Measurements from ENCODE around the gene CTNNA3. TPM values are rescaled to one million over a fixed set of nuclear protein-coding genes. Genes with fewer than 3 reads are reported as not detected.

CTNNA3 gene
- total RNA-seq, 4 donors from 2014 or later = 0.68 to 75.2 (median 1.4) TPM

DNA sequence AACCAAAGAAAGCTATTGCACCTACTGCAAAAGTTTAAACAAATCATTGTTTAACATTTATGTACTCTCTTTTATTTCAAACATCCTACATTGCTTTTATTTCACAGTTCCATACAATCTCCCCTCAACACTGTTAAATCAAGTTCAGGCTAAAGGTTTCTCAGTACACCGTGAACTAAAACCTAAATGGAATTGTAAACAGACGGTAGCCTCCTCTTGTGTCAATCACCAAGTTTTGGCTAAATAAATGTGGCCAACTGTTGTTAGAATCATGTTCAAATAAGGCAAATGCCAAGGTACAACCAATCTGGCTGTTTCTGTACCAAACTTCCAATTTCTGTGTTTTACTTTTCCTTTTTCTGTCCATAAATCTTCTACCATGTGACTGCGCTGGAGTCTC is 1493.9 kb downstream of the CTNNA3 start:
- H3K27ac ChIP-seq = no peak overlapping the region
- H3K36me3 ChIP-seq = no peaks in the 10 kb centered on the region
- H3K27me3 ChIP-seq = no peaks in the 10 kb centered on the region
- H3K9me3 ChIP-seq = no peaks in the 10 kb centered on the region
- no peaks in the 10 kb centered on the region for H3K4me1 ChIP-seq
- intact Hi-C loops (cut with DNase I; ENCODE audit: low total_unique reads) (no loop called here), in situ Hi-C loops (cut with MboI; ENCODE audit: low pct_ligation_motif_present in 1 of 4, low pct_unique_long_range_greater_than_20kb in 1 of 4, low sequenced_read_pairs in 3 of 4) (no loop called here)
- 86 to 95% methylated on average over 3 of the region's 3 CpGs for WGBS, 2 donors (ENCODE audit: low coverage in 1 of 2)
- DNase-seq = no peak
- no peak overlapping the region for H3K4me3 ChIP-seq
- no peak for TF ChIP-seq POLR2A (IDR thresholded peaks at IDR 0.05)
- TF ChIP-seq, protein P1, sequence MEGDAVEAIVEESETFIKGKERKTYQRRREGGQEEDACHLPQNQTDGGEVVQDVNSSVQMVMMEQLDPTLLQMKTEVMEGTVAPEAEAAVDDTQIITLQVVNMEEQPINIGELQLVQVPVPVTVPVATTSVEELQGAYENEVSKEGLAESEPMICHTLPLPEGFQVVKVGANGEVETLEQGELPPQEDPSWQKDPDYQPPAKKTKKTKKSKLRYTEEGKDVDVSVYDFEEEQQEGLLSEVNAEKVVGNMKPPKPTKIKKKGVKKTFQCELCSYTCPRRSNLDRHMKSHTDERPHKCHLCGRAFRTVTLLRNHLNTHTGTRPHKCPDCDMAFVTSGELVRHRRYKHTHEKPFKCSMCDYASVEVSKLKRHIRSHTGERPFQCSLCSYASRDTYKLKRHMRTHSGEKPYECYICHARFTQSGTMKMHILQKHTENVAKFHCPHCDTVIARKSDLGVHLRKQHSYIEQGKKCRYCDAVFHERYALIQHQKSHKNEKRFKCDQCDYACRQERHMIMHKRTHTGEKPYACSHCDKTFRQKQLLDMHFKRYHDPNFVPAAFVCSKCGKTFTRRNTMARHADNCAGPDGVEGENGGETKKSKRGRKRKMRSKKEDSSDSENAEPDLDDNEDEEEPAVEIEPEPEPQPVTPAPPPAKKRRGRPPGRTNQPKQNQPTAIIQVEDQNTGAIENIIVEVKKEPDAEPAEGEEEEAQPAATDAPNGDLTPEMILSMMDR (IDR thresholded peaks at IDR 0.05) = no peak
- no peak for TF ChIP-seq EP300 (IDR thresholded peaks at IDR 0.05; ENCODE audit: low read depth)
- no peak for TF ChIP-seq POLR2AphosphoS5 (IDR thresholded peaks at IDR 0.05)

DNA sequence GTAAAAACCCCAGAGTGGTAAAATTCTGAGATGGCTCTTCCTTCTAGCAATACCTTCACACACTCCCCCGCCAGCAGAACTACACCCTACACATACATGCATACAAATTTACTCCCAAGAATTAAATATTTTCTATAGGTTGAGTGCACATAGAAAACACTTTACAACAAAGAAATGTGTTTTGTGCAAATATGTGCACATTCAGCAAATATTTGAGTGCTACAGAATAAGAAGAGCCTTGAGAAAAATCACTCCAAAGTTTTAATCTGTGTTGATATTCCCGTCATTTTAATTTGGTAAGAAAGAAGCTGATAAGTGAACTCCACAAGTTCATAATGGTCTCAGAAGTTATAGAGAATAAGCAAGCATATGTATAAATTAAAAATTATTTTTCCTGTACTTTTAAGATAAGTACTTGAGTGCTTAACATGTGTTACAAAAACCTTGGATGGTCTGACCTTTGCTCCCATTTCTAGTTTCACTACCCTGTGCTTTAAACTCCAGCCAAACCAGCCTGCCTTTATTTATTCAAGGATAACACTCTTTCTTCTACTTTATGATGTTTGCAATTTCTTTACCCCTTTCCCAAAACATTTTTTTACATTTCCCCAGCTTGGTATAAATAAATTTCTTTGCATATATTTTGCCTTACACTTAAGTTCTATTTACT is 1503.7 kb downstream of the CTNNA3 start:
- no peak for DNase-seq

DNA sequence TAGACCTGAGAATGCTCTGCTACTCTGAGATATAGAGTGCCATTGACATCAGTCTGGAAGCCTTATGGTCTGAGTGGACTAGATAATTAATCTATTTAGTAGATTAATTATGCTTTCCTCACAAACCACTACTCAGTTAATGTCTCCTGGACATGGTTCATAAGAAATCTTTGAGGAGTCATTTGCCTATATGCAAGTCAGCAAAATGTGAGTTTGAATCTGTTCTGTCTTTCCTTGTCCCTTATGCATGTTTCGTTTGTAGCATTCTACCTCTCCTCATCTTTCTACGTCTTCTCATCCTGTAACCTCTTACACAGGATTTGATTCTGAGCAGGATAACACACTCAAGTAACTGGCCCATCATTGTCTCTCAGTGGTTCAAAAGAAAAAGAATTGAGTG is 1505.6 kb downstream of the CTNNA3 start:
- in situ Hi-C loops (cut with MboI; ENCODE audit: low pct_ligation_motif_present in 1 of 4, low pct_unique_long_range_greater_than_20kb in 1 of 4, low sequenced_read_pairs in 3 of 4) = no loop called here
- Histone ChIP-seq H3K4me3 (no peak overlapping the region), H3K27me3 (no peaks in the 10 kb centered on the region), H3K27ac (no peak overlapping the region), H3K4me1 (peaks cover 0 to 8% (median 0%) of the 10 kb centered on the region in 4 donors), H3K9me3 (no peaks in the 10 kb centered on the region), H3K36me3 (no peaks in the 10 kb centered on the region)
- WGBS, 2 donors (ENCODE audit: low coverage in 1 of 2) = 79 to 86% methylated on average over 2 of the region's 2 CpGs
- intact Hi-C loops (cut with DNase I; ENCODE audit: low total_unique reads) = no loop called here
- no peak for TF ChIP-seq POLR2AphosphoS5 (IDR thresholded peaks at IDR 0.05)
- TF ChIP-seq, protein P1 (IDR thresholded peaks at IDR 0.05) = no peak
- TF ChIP-seq POLR2A (IDR thresholded peaks at IDR 0.05) = no peak
- no peak for TF ChIP-seq EP300 (IDR thresholded peaks at IDR 0.05; ENCODE audit: low read depth)
- no peak for DNase-seq

More for the DNA sequence above, 1503.7 kb downstream of the CTNNA3 start:
- TF ChIP-seq EP300 (IDR thresholded peaks at IDR 0.05; ENCODE audit: low read depth) = no peak
- TF ChIP-seq POLR2A (IDR thresholded peaks at IDR 0.05) = no peak
- TF ChIP-seq, protein P1 (IDR thresholded peaks at IDR 0.05) = no peak
- no peak for TF ChIP-seq POLR2AphosphoS5 (IDR thresholded peaks at IDR 0.05)
- no peaks in the 10 kb centered on the region for H3K9me3 ChIP-seq
- H3K27ac ChIP-seq = no peak overlapping the region
- intact Hi-C loops (cut with DNase I; ENCODE audit: low total_unique reads) = no loop called here
- H3K4me3 ChIP-seq = no peak overlapping the region
- H3K27me3 ChIP-seq = no peaks in the 10 kb centered on the region
- peaks cover 0 to 6% (median 0%) of the 10 kb centered on the region in 4 donors for H3K4me1 ChIP-seq
- in situ Hi-C loops (cut with MboI; ENCODE audit: low pct_ligation_motif_present in 1 of 4, low pct_unique_long_range_greater_than_20kb in 1 of 4, low sequenced_read_pairs in 3 of 4) = no loop called here
- WGBS, 2 donors (ENCODE audit: low coverage in 1 of 2) = 72 to 73% methylated on average over 2 of the region's 2 CpGs
- no peaks in the 10 kb centered on the region for H3K36me3 ChIP-seq

DNA sequence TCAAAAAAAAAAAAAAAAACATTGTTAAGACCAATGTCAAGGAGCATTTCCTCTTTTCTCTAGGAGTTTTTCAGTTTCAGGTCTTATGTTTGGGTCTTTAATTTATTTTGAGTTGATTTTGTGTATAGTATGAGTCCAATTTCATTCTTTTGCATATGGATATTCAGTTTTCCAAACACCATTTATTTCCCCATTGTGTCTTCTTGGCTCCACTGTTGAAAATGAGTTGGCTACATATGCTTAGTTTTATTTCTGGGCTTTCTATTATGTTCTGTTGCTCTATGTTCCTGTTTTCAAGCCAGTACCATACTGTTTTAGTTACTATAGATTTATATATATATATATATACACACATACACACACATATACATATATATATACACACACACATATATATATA is 1506.7 kb downstream of the CTNNA3 start:
- no peak for DNase-seq
- TF ChIP-seq, protein P1 (IDR thresholded peaks at IDR 0.05) = no peak
- TF ChIP-seq POLR2AphosphoS5 (IDR thresholded peaks at IDR 0.05) (no peak), POLR2A (IDR thresholded peaks at IDR 0.05) (no peak), EP300 (IDR thresholded peaks at IDR 0.05; ENCODE audit: low read depth) (no peak)
- intact Hi-C loops (cut with DNase I; ENCODE audit: low total_unique reads) = no loop called here
- no peak overlapping the region for H3K27ac ChIP-seq
- no peaks in the 10 kb centered on the region for H3K9me3 ChIP-seq
- no peaks in the 10 kb centered on the region for H3K36me3 ChIP-seq
- no peaks in the 10 kb centered on the region for H3K27me3 ChIP-seq
- peaks cover 0 to 8% (median 0%) of the 10 kb centered on the region in 4 donors for H3K4me1 ChIP-seq
- no peak overlapping the region for H3K4me3 ChIP-seq
- in situ Hi-C loops (cut with MboI; ENCODE audit: low pct_ligation_motif_present in 1 of 4, low pct_unique_long_range_greater_than_20kb in 1 of 4, low sequenced_read_pairs in 3 of 4) = no loop called here
